K562 (cell line): Measurements from ENCODE around the gene CAPN13. TPM values are rescaled to one million over a fixed set of nuclear protein-coding genes. Genes with fewer than 3 reads are reported as not detected.
A peak's percentile ranks its signal among the peaks of the same experiment; 100 is the strongest.

ENCODE experiments used
- ATAC-seq: fragments of 200-7000 bp; cut with Tn5 transposase; 3 replicates; pipeline ENCODE4 v1.9.1; 2020; ENCODE audit warnings: moderate library complexity
- BruUV-seq: library from RNA; stranded (reverse); fragments of 400-500 nt; replicated peaks from 2 replicates; lab custom pipeline; 2021; lab: Mats Ljungman, UMichigan
- CTCF ChIA-PET: fragments of 300-600 bp; formaldehyde crosslinking; extraction: SDS; loops from one replicate; lab custom pipeline; 2021; ENCODE audit warnings: low intra/inter-chr PET ratio; lab: Yijun Ruan, JAX
- POLR2A ChIA-PET: fragments of 300-600, 350-650 bp; sonication (Branson Sonifier 250); formaldehyde crosslinking; extraction: SDS; loops from one replicate; lab custom pipeline; 2021; ENCODE audit warnings: antibody characterized with exemption, inconsistent platforms; lab: Yijun Ruan, JAX
- DNase-seq, 4 experiments: peaks; one replicate each; pipeline versions ENCODE4 v3.0.0 to v3.0.0-alpha.2; 2011 to 2018; ENCODE audit warnings: low spot score in 3 of 4, mixed read lengths in 3 of 4; ENCODE audit errors: extremely low read depth in 1 of 4
- FAIRE-seq: peaks from 2 replicates; lab custom pipeline; 2011; peaks lifted over from hg19 to GRCh38; lab: Jason Lieb, UNC
- H2AFZ ChIP-seq: 2 replicates; pipeline ENCODE4 v1.6.0; 2011; ENCODE audit warnings: low read depth, low read length, control low read depth, inconsistent platforms
- H3K27ac ChIP-seq: fragments of 200-600 bp; 3 replicates; pipeline ENCODE4 v1.8.0; 2011; ENCODE audit warnings: low read depth, mild to moderate bottlenecking, control low read depth, inconsistent platforms, low read length, moderate library complexity, mixed read lengths; ENCODE audit errors: extremely low read depth
- H3K27me3 ChIP-seq, 2 experiments: fragments of 300-600 bp in 1 of 2; 2 replicates in 1 of 2; 3 replicates in 1 of 2; pipeline versions ENCODE4 v1.6.0 to v1.8.0; 2011; ENCODE audit warnings: inconsistent platforms in 2 of 2, low read length in 2 of 2, mild to moderate bottlenecking in 1 of 2, mixed read lengths in 1 of 2, moderate library complexity in 1 of 2; ENCODE audit not compliant: control insufficient read depth in 2 of 2, insufficient read depth in 2 of 2
- H3K36me3 ChIP-seq: fragments of 300-600 bp; 3 replicates; pipeline ENCODE4 v1.8.0; 2011; ENCODE audit warnings: mild to moderate bottlenecking, low read length, inconsistent platforms; ENCODE audit not compliant: control insufficient read depth, insufficient read depth
- H3K4me1 ChIP-seq, 2 experiments: fragments of 200-600 bp in 1 of 2; replicated peaks in 1 of 2; 2 replicates in 1 of 2; 3 replicates in 1 of 2; pipeline versions ENCODE4 v1.5.1 to v1.8.0; 2011; ENCODE audit warnings: inconsistent platforms in 2 of 2, low read length in 2 of 2, mild to moderate bottlenecking in 1 of 2, mixed read lengths in 1 of 2, moderate library complexity in 1 of 2; ENCODE audit not compliant: control insufficient read depth in 2 of 2, insufficient read depth in 2 of 2
- H3K4me2 ChIP-seq: 2 replicates; pipeline ENCODE4 v1.6.1; 2011; ENCODE audit warnings: low read length, control low read depth, inconsistent platforms, mixed read lengths; ENCODE audit not compliant: insufficient read depth
- H3K4me3 ChIP-seq: fragments of 200-600 bp; sonication (generic), shearing (Covaris generic); 2 replicates; pipeline ENCODE4 v1.5.1; 2016; ENCODE audit warnings: control low read depth, inconsistent platforms
- H3K79me2 ChIP-seq: fragments of 200-600 bp; 3 replicates; pipeline ENCODE4 v1.8.0; 2011; ENCODE audit warnings: low read length, inconsistent platforms; ENCODE audit not compliant: control insufficient read depth, insufficient read depth
- H3K9ac ChIP-seq, 2 experiments: 2 replicates each; pipeline versions ENCODE4 v1.6.0 to v1.6.1; 2011; ENCODE audit warnings: low read depth in 2 of 2, low read length in 2 of 2, control low read depth in 1 of 2, inconsistent platforms in 1 of 2, mild to moderate bottlenecking in 1 of 2, mixed read lengths in 1 of 2; ENCODE audit not compliant: insufficient read depth in 1 of 2
- H3K9me1 ChIP-seq: one replicate; pipeline ENCODE4 v1.6.0; 2011; ENCODE audit warnings: inconsistent platforms, mild to moderate bottlenecking, low read length, moderate library complexity; ENCODE audit not compliant: control insufficient read depth, insufficient read depth
- H3K9me3 ChIP-seq: replicated peaks from 2 replicates; pipeline ENCODE4 v1.5.1; 2011; ENCODE audit warnings: low read depth, low read length, inconsistent platforms; ENCODE audit not compliant: control insufficient read depth, insufficient read depth
- H4K20me1 ChIP-seq: replicated peaks from 2 replicates; pipeline ENCODE4 v1.6.1; 2011; ENCODE audit warnings: low read length, inconsistent platforms, mixed read lengths; ENCODE audit not compliant: control insufficient read depth, insufficient read depth
- FOXJ3 ChIP-seq: sonication (generic); formaldehyde crosslinking; IDR thresholded peaks from 2 replicates; pipeline ENCODE4 v1.4.0; 2020; ENCODE audit warnings: mild to moderate bottlenecking, missing genetic modification reagents
- FOXK2 ChIP-seq, 2 experiments: fragments of 450-650 bp; IDR thresholded peaks in 1 of 2; conservative IDR thresholded peaks in 1 of 2; 2 replicates each; pipeline ENCODE4 v1.6.1; 2016; ENCODE audit warnings: low read depth in 2 of 2, mild to moderate bottlenecking in 1 of 2
- KAT7 ChIP-seq: sonication (generic); formaldehyde crosslinking; IDR thresholded peaks from 2 replicates; pipeline ENCODE4 v1.8.0; 2022; ENCODE audit warnings: missing genetic modification reagents, mild to moderate bottlenecking, borderline replicate concordance
- NFIC ChIP-seq: fragments of 450-650 bp; IDR thresholded peaks from 2 replicates; pipeline ENCODE4 v1.6.1; 2017; ENCODE audit warnings: mild to moderate bottlenecking, inconsistent platforms
- ZBED1 ChIP-seq: IDR thresholded peaks from 2 replicates; pipeline ENCODE4 v1.6.1; 2014
- ZNF431 ChIP-seq: sonication (generic); formaldehyde crosslinking; IDR thresholded peaks from 2 replicates; pipeline ENCODE4 v1.8.0; 2022; ENCODE audit warnings: mild to moderate bottlenecking, missing genetic modification reagents
- WGBS: fragments of 100-300 bp; shearing (Covaris generic); methylation state at CpG from one replicate; pipeline ENCODE4 v1.1.6; 2016; ENCODE audit warnings: low coverage, mixed read lengths; ENCODE audit not compliant: insufficient coverage; ENCODE audit errors: missing lambda C conversion rate; 5-methylcytosine and 5-hydroxymethylcytosine counted together
- in situ Hi-C: fragments of 300-500 bp; cut with MboI; formaldehyde crosslinking; loops from 4 replicates; pipeline ENCODE4 v1.15.0; 2018; ENCODE audit warnings: inconsistent platforms, mixed read lengths
- intact Hi-C: fragments of 100-400 bp; cut with micrococcal nuclease; formaldehyde crosslinking; loops from 2 replicates; pipeline ENCODE4 v1.14.2; 2022
- polyA plus RNA-seq, 8 experiments: library from polyadenylated mRNA; depleted of rRNA in 4 of 8; stranded (reverse) in 5 of 8; unstranded in 3 of 8; fragments of >200 nt; fragmentation: Nextera tagmentation in 2 of 8; fragmentation: Illumina TruSeq in 1 of 8; extraction: Ambion mirVana in 2 of 8; extraction: Trizol in 1 of 8; gene quantifications; 2 replicates each; pipeline versions ENCODE4 v1.2.1 to v1.2.3, GENCODE V29; 2011 to 2014; ENCODE audit warnings: inconsistent platforms in 1 of 8, missing spikeins in 1 of 8
- total RNA-seq, 7 experiments: library from RNA; depleted of rRNA in 6 of 7; stranded (reverse); fragments of >200 nt in 6 of 7; fragmentation: Illumina TruSeq in 2 of 7; extraction: Trizol in 2 of 7; gene quantifications; 2 replicates each; pipeline versions ENCODE4 v1.2.1 to v1.2.3, GENCODE V29; 2011 to 2021; ENCODE audit warnings: low replicate concordance in 1 of 7
- TF ChIP-seq, protein P1 (sequence below): sonication (generic); formaldehyde crosslinking; IDR thresholded peaks from 2 replicates; pipeline ENCODE4 v1.8.0; 2022; ENCODE audit warnings: mild to moderate bottlenecking, missing genetic modification reagents
- TF ChIP-seq, protein P2 (sequence below): sonication (generic); formaldehyde crosslinking; IDR thresholded peaks from 2 replicates; pipeline ENCODE4 v1.4.0; 2020; ENCODE audit warnings: mild to moderate bottlenecking, missing genetic modification reagents

The CAPN13 gene
- total and polyA plus RNA-seq, 9 of the 15 experiments (the other 6 are each of a cell fraction or from before 2014, with no cell fraction given) = not detected

DNA sequence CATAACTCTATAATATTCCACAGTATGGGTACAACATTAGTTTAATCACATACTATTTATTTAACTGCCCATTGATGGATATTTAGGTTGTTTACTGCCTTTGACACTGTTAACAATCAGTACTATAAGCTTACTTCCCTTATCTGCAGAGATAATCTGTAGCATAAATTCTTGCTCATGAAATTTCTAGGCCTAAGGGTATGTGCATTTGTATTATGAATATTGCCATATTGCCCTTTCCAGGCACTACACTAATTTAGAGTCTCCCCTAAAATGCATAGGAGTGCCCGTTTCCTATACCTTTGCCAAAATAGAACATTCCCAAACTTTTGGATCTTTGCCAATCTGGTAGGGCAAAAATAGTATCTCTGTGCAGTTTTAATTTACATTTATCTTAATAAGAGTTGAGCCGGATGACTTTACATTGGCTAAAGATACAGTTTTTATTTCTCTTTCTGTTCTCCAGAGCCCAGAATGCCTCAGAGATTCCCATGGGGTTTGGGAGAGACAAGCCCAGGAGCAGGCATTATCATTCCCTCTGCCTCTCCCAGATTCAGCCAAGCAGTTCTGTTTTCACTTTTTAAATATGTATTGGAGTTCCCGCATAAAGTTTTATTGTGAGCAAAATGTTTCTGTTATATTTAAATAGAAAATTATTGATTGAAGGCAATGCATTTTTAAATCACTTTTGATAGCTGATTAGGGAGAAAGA lies 102.8 kb downstream of the CAPN13 start:
- Histone ChIP-seq H3K27ac (no peak overlapping the region), H3K9ac (no peak overlapping the region), H3K4me3 (no peak overlapping the region), H3K4me2 (no peak overlapping the region), H3K4me1 (peaks cover 0 to 3% of the 10 kb centered on the region in 2 experiments; a peak in 1 of 5 replicates), H2AFZ (no peak overlapping the region), H4K20me1 (no peaks in the 10 kb centered on the region), H3K9me1 (no peaks in the 10 kb centered on the region), H3K79me2 (no peaks in the 10 kb centered on the region), H3K27me3 (peaks cover 0 to 5% of the 10 kb centered on the region in 2 experiments; a peak in 3 of 5 replicates)
- intact Hi-C loops = no loop called here
- ChIA-PET CTCF (interaction anchor here (5.7 kb wide), 1 partner anchor 540 kb away, joined by 60 read pairs; no protein-coding TSS in a partner anchor), POLR2A (no interaction called here)
- FAIRE-seq (no peak), ATAC-seq (no peak)
- TF ChIP-seq, protein P1, sequence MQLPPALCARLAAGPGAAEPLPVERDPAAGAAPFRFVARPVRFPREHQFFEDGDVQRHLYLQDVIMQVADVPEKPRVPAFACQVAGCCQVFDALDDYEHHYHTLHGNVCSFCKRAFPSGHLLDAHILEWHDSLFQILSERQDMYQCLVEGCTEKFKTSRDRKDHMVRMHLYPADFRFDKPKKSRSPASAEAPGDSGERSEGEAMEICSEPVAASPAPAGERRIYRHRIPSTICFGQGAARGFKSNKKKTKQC = no peak
- TF ChIP-seq FOXK2 (conservative IDR thresholded peaks at IDR 0.05 in 1 of 2, IDR thresholded peaks at IDR 0.05 in 1 of 2; ENCODE audit: low read depth in 2 of 2) (no peak), FOXJ3 (CRISPR knock-in tag) (no peak), ZNF431 (CRISPR knock-in tag) (no peak), NFIC (0 out of 2 replicates have a peak, but pooled peaks have one; percentile 19), KAT7 (CRISPR knock-in tag) (no peak), ZBED1 (no peak)
- TF ChIP-seq, protein P2, sequence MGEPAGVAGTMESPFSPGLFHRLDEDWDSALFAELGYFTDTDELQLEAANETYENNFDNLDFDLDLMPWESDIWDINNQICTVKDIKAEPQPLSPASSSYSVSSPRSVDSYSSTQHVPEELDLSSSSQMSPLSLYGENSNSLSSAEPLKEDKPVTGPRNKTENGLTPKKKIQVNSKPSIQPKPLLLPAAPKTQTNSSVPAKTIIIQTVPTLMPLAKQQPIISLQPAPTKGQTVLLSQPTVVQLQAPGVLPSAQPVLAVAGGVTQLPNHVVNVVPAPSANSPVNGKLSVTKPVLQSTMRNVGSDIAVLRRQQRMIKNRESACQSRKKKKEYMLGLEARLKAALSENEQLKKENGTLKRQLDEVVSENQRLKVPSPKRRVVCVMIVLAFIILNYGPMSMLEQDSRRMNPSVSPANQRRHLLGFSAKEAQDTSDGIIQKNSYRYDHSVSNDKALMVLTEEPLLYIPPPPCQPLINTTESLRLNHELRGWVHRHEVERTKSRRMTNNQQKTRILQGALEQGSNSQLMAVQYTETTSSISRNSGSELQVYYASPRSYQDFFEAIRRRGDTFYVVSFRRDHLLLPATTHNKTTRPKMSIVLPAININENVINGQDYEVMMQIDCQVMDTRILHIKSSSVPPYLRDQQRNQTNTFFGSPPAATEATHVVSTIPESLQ (CRISPR knock-in tag) = no peak
- TF ChIP-seq, all 486 proteins: peak for 1
- H3K9me3 ChIP-seq = 0 out of 2 replicates have a peak, but pooled peaks cover 2% of the 10 kb centered on the region
- 56% methylated on average over 3 of the region's 3 CpGs for WGBS
- in situ Hi-C loops = loop anchor here (5.0 to 10.0 kb wide), 3 partner anchors 497 to 630 kb away; no protein-coding TSS in a partner anchor
- H3K36me3 ChIP-seq = no peaks in the 10 kb centered on the region
- BruUV-seq = no TSS peak
- DNase-seq = no peak
